Endothelial cell of hepatic sinusoid (primary cell): Measurements from ENCODE around the gene NUP58.
"Not testable (repeated sequence)": the region's sequence is repeated elsewhere in the genome, so short reads cannot be mapped to it uniquely, and the experiment has no call there.

Experiments
- in situ Hi-C: cut with HindIII; loops from 2 replicates; pipeline ENCODE4 v1.10.0; 2017; ENCODE audit warnings: low sequenced_read_pairs

NUP58 gene

DNA sequence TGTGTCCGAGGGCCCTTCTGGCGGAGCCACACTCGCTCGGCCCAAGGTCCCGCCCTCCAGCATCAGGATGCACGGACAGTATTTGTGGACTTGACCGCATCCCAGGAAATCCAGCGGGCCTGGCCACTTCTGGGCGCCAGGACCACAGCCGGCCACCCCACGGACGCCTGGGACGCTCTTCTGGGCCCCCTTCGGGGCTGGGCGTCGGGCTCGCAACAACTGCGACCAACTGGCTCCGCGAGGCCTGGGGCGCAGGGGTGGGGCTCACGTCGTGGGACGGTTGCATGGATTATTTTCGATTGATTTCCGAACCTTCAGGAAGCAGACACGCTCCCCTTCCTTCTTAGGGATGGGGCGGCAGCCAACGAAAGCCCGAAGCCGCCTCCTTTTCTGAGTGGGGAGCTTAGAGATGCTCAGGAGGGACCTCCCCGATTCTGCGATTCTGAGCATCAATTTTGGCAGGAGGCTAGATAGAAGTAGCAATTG is 521 bp upstream of the NUP58 start:
- in situ Hi-C loops: no loop called here

DNA sequence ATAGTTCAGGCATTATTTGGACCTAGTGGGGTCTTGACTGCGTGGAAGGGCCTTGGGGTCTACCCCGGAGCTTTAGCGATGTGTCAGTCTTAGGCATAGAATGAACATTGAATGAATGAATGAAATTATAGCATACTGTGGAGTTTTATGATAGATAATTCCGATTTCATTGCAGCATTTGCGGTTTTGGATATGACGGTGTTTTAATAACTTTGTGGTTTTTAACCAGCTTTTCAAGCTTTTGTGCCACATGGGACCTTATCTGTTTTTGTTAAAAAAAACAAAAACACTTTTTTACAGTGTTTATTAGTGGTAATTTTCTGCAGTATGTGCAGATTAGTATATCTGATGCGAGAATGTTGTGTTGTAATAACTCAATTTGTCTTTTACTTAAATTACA is 696 bp downstream of the NUP58 start:
- in situ Hi-C loops: no loop called here

DNA sequence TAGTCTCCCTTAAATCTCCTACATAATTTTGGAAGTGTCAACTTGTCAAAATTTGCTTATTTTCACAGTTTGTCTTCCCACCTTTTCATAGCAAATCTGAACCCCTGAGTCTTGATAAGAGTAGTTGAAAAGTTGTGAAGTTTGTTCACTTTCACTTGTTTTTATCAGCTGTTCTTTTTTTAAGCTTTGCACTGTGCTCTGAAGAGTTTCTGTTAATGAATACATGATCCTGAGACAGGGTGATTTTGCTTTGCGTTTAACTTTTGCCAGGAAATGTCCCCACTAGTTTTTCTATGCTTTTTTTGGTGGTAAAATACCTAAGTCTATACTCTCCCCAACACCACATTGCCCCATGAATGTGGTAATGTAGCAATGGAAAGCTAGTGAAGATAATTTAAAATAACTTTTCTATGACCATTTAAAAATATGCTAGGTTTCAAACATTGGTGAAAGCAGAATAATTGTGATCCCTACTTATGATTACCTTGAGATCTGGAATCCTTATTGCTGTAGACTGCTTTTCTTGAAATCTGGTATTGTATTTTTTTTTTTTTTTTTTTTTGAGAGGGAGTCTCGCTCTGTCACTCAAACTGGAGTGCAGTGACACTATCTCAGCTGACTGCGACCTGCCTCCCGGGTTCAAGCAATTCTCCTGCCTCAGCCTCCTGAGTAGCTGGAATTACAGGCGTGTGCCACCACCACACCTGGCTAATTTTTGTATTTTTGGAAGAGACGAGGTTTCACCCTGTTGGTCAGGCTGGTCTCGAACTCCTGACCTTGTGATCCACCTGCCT is 5.4 kb downstream of the NUP58 start:
- in situ Hi-C loops: no loop called here

DNA sequence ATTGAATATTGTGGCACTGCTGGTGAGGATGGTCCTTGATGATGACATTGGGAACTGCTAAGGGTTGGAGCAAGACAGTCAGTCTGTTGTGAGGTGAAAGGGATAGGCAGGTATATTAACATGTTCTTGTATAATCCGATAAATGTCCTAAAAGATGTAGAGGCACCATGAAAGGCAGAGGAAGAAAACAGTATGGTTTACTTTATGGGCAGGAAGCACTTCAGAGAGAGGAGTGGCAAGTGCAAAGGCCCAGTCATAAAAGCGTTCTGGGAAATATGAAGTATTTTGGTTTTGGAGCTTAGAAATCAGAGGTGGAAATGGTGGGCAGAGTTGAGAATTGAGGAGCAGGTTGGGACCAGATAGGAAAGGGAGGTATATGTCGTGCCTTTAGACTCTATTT is 9.5 kb downstream of the NUP58 start:
- in situ Hi-C loops: no loop called here

DNA sequence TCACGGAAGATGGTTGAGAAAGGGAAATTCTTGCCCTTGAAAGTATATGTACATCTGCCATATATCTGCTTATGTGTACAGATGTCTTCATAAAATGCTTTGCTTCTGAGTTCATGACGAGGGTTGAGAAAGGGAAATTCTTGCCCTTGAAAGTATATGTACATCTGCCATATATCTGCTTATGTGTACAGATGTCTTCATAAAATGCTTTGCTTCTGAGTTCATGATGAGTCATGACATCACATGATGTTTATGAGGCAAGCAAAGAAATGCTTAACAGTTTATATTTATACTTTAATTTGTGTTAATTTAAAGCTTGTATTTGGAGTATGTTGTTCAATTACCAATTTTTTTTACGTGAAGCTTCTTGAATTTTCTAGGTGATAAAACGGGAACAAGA is 17.5 kb downstream of the NUP58 start:
- in situ Hi-C loops: not testable (repeated sequence)

DNA sequence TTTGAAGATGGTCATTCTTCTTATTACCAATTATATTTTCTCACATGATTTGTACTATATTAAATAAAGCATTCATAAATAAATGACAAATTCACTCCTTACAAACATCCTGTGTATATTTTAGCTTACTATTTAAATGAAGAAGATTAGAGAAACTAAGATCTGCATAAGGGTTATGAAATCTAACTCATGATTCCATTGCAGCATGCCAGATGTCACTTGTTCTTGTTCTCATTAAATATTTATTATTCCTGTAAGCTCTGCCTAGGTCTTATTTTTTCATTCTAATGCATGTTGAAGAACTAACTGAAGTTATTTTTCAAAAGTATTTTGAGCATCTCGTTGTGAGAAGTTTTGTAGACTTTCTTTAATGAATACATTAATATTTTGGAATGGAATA is 18.3 kb downstream of the NUP58 start:
- in situ Hi-C loops: no loop called here

DNA sequence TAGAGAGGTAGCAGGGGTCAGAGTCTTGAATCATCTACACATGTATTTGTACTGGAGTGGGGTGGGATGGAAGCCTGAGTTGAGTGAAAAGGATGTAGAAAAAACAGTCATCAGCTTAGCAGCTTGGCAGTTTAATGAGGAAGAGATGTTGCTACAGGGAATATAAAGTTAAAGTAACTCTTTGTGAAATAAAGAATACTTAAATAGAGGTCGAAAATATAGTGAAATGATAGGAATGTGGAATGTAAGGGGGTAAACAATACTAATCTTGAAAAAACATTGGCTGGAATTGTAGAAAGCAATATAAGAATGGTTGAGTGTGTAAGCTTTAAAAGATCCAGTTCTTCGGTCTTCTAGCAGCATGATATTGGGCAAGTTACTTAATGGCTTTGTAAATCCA is 22.7 kb downstream of the NUP58 start:
- in situ Hi-C loops: no loop called here

DNA sequence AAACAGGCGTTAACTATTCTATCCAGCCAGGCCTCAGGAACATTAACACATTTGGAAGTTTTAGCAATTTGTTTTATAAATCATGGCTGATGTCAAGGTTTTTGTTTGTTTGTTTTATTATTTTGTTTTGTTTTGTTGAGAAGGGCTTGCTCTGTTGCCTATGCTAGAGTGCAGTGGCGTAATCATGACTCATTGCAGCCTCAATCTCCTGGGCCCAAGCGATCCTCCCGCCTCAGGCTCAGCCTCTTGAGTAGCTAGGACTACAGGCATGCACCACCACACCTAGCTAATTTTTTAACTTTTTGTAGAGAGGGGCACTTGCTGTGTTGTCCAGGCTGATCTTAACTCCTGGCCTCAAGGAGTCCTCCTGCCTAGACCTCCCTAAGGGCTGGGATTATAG is 28.3 kb downstream of the NUP58 start:
- in situ Hi-C loops: no loop called here

DNA sequence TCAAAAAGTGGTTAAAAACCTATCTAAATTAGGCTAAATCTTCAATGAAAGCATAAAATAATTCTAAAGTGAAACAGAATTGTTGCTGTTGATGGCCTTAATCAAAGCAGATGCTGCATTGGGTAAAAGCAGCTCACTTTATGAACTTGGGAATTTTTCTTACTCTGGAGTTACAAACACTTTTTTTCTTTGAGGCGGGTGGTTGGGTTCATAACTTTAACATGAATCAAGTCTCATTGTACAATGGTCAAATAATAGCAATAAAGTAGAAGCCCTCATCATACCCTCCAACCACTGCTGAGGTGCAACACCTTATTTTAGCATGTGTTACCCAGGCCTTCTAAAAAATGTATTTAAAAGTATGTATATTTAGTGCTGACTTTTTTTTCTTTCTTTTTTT is 29.1 kb downstream of the NUP58 start:
- in situ Hi-C loops: no loop called here

DNA sequence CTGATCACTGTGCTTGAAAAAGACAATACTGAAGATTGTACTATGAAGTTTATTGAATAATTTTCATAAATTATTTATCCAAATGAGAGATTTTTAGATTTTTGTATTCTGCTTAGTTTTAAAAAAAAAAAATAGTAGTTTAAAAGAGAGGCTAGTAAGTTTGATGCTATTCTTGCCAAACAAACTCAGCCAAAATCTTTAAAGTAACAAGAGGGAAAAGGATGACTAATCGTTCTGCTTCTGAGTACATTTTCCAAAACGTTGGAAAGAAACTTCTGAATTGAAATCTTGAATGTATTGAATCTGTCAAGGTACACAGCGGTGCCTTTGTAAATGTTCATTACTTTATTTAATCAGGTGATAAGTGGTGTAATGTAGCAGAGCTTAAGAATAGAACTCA is 34.4 kb downstream of the NUP58 start:
- in situ Hi-C loops: no loop called here

DNA sequence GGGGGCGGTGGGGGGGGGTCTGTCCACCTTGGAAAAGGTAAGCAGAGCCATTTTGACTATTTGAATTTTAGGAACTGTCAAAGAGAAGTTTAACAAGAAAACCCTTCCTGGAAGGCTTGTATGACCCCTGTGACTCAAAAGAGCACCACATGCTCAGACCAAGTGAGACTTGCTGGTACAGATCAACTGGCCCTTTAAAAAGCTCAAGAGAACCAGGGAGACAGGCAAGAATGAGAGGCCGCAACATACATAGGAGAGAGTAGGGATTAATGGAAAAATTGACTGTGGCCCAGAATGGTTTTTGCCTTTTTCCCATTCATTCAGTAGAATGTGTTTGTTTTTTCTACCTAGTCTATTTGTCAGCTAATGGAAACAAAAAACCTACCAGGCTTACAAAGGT is 44.2 kb downstream of the NUP58 start:
- in situ Hi-C loops: no loop called here

DNA sequence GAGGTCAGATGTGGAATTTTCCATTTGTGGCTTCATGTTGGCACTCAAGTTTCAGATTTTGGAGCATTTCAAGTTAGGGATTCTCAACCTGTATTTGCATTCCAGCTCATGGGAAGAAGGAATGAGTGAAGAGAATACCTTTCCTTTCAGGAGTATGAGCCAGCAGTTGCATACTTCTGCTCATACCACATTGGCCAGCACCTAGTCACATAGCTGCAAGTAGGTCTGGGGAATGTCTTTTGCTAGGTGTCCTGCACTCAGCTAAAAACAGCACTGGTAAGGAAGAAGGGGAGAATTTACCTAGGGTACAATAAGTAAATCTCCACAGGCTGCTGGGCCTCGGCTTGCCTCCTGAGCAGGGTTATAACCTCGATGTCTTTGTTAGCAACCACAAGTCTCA is 45.7 kb downstream of the NUP58 start:
- in situ Hi-C loops: no loop called here

DNA sequence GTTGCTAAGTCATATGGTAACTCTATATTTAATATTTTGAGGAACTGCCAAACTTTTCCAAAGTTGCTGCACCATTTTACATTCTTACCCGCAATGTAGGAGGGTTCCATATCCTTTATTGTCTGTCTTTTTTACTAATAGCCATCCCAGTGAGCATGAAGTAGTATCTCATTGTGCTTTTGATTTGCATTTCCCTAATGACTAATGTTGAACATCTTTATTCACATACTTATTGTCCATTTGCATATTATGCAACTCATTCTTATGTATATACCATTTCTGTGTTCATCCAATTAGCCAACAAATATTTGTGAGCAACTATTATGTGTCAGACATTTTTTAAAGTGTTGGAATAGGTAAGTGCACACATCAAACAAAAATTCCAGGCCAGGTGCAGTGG is 50.0 kb downstream of the NUP58 start:
- in situ Hi-C loops: no loop called here

DNA sequence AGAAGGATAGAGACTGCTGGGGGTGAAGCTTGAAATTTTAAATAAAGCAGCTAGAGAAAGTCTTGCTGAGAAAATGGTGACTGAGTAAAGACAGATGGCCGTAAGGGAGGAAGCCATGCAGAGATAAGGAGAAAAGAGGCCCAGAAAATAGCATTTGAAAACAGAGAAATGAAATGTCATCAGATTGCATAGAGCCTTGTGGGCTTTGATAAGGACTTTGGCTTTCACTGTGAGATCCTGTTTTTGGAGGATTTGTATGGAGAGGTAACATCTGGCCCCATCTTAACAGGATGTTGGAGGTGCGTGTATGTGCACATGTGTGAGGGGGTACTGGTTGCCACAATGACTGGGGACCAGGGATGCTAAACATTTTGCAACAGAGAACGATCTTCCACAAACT is 50.8 kb downstream of the NUP58 start:
- in situ Hi-C loops: no loop called here

DNA sequence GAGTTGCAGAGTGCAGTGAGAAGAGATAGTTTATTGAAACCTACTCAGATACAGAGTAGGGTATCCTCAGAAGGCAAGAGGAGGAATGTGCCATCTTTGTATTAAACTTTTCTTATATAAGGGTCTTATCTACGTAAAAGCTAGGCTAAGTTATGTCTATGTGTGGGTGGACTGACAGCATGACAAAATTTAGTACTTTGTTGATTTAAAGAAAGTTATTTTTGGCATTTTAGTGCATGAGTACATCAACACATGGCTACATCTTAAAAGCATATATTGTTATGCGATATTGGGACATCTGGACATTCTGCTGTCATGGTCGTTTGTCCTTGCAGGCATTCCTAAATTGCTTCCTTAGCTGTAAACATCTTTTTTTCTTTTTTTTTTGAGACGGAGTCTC is 51.4 kb downstream of the NUP58 start:
- in situ Hi-C loops: no loop called here

DNA sequence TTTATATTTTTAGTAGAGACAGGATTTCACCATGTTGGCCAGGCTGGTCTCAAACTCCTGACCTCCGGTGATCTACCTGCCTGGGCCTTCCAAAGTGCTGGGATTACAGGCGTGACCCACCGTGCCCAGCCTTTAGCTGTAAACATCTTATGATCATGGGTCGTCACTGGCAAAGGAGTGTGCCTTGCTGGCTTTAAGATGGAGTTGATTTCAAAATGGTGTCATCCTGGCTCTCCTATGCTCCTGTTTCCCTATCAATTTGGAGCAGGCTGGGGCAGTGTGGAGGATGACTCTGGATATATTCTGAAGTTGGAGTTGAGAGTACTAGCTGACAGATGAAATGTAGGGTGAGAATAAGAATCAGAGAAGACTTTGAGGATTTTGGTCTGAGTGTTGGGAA is 51.9 kb downstream of the NUP58 start:
- in situ Hi-C loops: no loop called here

DNA sequence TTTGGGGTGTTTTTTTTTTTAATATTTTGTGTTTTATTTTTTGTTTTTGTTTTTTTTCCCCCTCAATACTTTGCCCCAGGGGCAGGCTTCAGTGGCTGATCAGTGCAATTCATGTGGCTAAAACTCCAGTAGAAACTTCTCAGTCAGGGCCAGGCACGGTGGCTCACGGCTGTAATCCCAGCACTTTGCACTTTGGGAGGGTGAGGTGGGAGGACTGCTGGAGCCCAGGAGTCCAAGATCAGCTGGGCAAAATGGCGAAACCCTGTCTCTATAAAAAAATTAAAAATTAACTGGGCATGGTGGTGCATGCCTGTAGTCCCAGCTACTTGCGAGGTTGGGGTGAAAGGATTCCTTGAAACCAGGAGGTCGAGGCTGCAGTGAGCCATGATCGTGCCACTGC is 53.0 kb downstream of the NUP58 start:
- in situ Hi-C loops: no loop called here

DNA sequence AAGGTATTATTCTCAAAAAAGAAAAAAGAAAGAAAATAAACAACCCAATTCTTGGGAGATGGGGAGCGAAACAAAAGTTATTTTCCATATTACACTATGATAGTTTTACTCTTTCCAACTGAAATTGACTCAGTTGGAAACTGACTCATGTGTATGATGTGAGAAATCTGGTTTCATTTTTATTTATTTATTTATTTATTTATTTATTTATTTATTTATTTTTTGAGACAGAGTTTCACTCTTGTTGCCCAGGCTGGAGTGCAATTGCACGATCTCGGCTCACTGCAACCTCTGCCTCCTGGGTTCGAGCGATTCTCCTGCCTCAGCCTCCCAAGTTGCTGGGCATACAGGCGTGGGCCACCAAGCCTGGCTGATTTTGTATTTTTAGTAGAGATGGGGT is 59.0 kb downstream of the NUP58 start:
- in situ Hi-C loops: not testable (repeated sequence)

DNA sequence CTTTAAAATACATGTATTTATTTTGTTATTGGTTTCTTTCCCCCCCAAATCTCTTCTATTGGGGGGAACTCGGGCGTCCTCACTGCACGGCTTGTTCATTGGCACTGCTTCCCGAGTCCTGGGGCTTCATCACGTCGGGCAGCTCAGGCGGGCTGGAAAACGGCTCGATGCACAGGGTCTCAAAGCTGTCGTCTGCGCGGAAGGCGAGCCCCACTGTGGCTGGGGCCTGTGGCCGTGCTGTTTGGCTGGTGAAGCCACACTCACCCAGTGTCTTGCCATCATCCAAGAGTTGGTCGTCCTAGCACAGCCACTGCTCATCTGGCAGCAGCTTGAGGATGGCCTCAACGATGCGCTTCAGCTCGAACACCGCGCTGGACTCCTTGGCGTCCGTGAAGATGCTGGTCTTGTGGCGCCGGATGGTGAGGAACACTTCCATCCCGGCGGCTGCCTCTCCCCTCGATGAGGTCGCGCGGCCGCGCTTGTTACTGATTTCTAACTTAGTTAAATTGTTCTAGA is 64.4 kb downstream of the NUP58 start:
- in situ Hi-C loops: no loop called here

DNA sequence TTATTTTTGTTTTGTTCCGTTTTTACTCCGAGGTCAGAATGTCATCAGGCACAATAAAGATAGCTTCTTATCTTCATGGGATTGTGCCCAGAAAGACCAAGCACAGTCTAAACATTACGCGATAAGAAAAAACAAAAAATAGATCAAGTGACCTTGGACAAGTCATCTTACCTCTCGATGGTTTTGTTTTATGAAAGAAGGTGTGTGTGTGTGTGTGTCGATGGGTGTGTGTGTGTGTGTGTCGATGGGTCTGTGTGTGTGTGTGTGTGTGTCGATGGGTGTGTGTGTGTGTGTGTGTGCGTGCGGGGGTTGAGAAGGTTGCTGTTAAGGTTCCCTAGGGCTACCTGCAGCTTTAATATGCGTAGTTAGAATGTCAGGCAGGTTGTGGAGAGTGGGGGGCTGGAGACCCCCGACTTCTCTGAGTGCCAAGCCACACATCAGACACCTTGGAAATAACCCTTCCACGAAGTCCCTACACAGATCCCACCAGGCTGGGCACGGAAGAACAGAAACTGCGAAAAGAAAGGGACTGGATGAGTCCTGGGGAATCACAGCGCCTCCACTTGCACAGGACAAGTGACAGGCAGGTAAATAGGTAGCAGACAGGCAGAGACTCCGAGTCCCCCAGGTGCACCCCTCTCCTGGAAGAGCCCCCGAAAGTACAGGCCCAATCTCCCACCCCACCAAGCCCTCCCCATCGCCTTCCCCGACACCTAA is 69.9 kb downstream of the NUP58 start:
- in situ Hi-C loops: loop anchor here (10.0 kb wide), 1 partner anchor 197 kb away; the partner anchor contains the start of gene AMER2

DNA sequence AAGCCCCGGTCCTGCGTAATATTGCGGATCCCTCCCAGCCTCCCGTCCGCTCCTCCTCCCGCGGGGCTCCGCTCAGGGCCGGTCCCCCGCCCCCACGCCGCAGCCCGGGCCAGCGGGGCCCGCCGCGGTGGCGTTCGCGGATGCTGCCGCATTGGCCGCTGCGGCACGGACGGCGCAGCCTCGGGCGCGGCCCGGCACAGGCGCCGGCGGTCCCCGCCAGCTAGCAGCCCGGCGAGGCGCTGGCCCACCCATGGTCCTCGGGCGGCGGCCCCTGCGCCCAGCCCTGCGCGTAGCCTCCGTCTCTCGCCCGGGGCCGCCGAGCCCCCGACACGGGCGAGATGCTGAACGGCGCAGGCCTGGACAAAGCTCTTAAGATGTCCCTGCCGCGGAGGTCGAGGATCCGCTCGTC is 70.5 kb downstream of the NUP58 start, which contains the start of gene ATP8A2:
ATP8A2 (plus strand) TSS at position 100 of the 409 bp plus-strand sequence; CDS start at position 339, 239 bp downstream.
- in situ Hi-C loops: loop anchor here (10.0 kb wide), 1 partner anchor 197 kb away; the partner anchor contains the start of gene AMER2
